ENCODE measurements around the gene NCOA6. TPM values are rescaled to one million over a fixed set of nuclear protein-coding genes. Genes with fewer than 3 reads are reported as not detected.
A peak's percentile ranks its signal among the peaks of the same experiment; 100 is the strongest.

The NCOA6 gene
- total and polyA plus RNA-seq, 2 of the 4 experiments (the other 2 are of a cell fraction): 3.6 to 13.1 TPM

GRCh38 chr20:34871966-34872621 is 46.6 kb upstream of the NCOA6 start:
- CTCF ChIA-PET: interaction anchor here (0.9 to 3.3 kb wide), 2 partner anchors 76 to 83 kb away, joined by 3 to 19 read pairs; partner anchors contain the start of genes GSS and MYH7B
- Histone ChIP-seq H3K23ac (ENCODE audit: low read depth, low read length) (peak overlapping the region; percentile 69), H4K91ac (ENCODE audit: insufficient read depth, low read depth, low read length) (peak overlapping the region; percentile 40), H3K4me1 (ENCODE audit: control insufficient read depth, insufficient read depth, low read length) (peaks cover 14% of the 10 kb centered on the region), H3K9me3 (ENCODE audit: control insufficient read depth, insufficient read depth, low read length) (no peaks in the 10 kb centered on the region), H2AK5ac (ENCODE audit: low read depth, low read length) (peak overlapping the region; percentile 52), H2AK9ac (replicated peaks; ENCODE audit: low read depth, low read length, poor library complexity) (peak overlapping the region; percentile 77), H4K20me1 (ENCODE audit: insufficient read depth, low read length) (no peaks in the 10 kb centered on the region; the same call in 1 of the 2 replicates), H2BK5ac (ENCODE audit: low read depth, low read length, poor library complexity, severe bottlenecking) (no peak overlapping the region), H2AFZ (replicated peaks; ENCODE audit: low read length, poor library complexity) (peak overlapping the region; percentile 94), H3K14ac (replicated peaks; ENCODE audit: low read depth, low read length) (peak overlapping the region; percentile 93), H3K27ac (ENCODE audit: insufficient read depth, low read length) (peak overlapping the region; percentile 18; the same call in 1 of the 2 replicates), H2BK20ac (ENCODE audit: low read depth, low read length) (peak overlapping the region; percentile 12; the same call in 1 of the 2 replicates), H3K79me1 (ENCODE audit: low read depth in 1 of 2, low read length in 2 of 2) (peaks cover 13 to 46% of the 10 kb centered on the region in 2 experiments), H3K9me1 (ENCODE audit: insufficient read depth, low read length) (peaks cover 20% of the 10 kb centered on the region), H3K56ac (ENCODE audit: extremely low read depth, insufficient read depth, low read length) (peak overlapping the region; percentile 77), H3K4ac (ENCODE audit: low read depth, low read length) (peak overlapping the region; percentile 67), H3K4me2 (ENCODE audit: low read depth, low read length) (peak overlapping the region; percentile 97), H4K5ac (ENCODE audit: low read depth, low read length) (peak overlapping the region; percentile 4; the same call in 1 of the 2 replicates), H2BK15ac (ENCODE audit: low read depth, low read length) (no peak overlapping the region; the same call in 2 of the 3 replicates), H3K4me3 (ENCODE audit: insufficient read depth, low read depth, low read length) (peak overlapping the region; percentile 62), H2BK120ac (ENCODE audit: low read depth, low read length) (peak overlapping the region; percentile 29), H3K36me3 (ENCODE audit: control insufficient read depth, insufficient read depth, low read length) (no peaks in the 10 kb centered on the region), H3K27me3 (ENCODE audit: control insufficient read depth, insufficient read depth, low read length) (no peaks in the 10 kb centered on the region), H3K18ac (ENCODE audit: low read depth, low read length) (peak overlapping the region; percentile 34), H4K8ac (ENCODE audit: low read depth in 2 of 2, low read length in 2 of 2) (peak overlapping the region; percentile 46 to 74; a peak in 3 of 4 replicates), H3K9ac (ENCODE audit: low read depth, low read length) (peak overlapping the region; percentile 85)
- in situ Hi-C loops (cut with MboI; ENCODE audit: low sequenced_read_pairs): loop anchor here (5.0 to 25.0 kb wide), 2 partner anchors 85 to 390 kb away; partner anchors contain the start of genes GSS and MYH7B
- ATAC-seq (ENCODE audit: low read depth) (no peak), DNase-seq (no peak)
- no CpG with 5 or more reads among the region's 10 CpGs for WGBS, 2 experiments (ENCODE audit: extremely low coverage in 2 of 2, insufficient read length in 1 of 2)
- POLR2A ChIA-PET (ENCODE audit: unreplicated experiment): no interaction called here
- no peak for TF ChIP-seq ELK1 (IDR thresholded peaks at IDR 0.05; ENCODE audit: borderline replicate concordance, low read depth, low read length)
- TF ChIP-seq MXI1 (IDR thresholded peaks at IDR 0.05; ENCODE audit: borderline replicate concordance, low read depth, low read length): no peak
- TF ChIP-seq NFE2L2 (IDR thresholded peaks at IDR 0.05; ENCODE audit: low read depth, low read length): no peak
- TF ChIP-seq SMC3 (IDR thresholded peaks at IDR 0.05; ENCODE audit: low read depth, low read length): no peak
- no peak for TF ChIP-seq CEBPB (IDR thresholded peaks at IDR 0.05; ENCODE audit: low read depth, low read length)
- no peak for TF ChIP-seq RAD21 (IDR thresholded peaks at IDR 0.05; ENCODE audit: low read length)
- TF ChIP-seq MAZ (IDR thresholded peaks at IDR 0.05; ENCODE audit: borderline replicate concordance, low read depth, low read length): no peak
- no peak for TF ChIP-seq BHLHE40 (IDR thresholded peaks at IDR 0.05; ENCODE audit: low read depth, low read length)
- no peak for TF ChIP-seq POLR2A (IDR thresholded peaks at IDR 0.05; ENCODE audit: low read depth, low read length)
- TF ChIP-seq RFX5 (IDR thresholded peaks at IDR 0.05; ENCODE audit: low read depth, low read length): no peak
- no peak for TF ChIP-seq FOS (IDR thresholded peaks at IDR 0.05; ENCODE audit: low read depth, low read length)
- TF ChIP-seq RCOR1 (IDR thresholded peaks at IDR 0.05; ENCODE audit: insufficient replicate concordance, low read length): no peak
- no peak for TF ChIP-seq MAFK (IDR thresholded peaks at IDR 0.05; ENCODE audit: low read depth, low read length)
- intact Hi-C loops (cut with micrococcal nuclease): loop anchor here (5.0 to 10.0 kb wide), 4 partner anchors 130 to 403 kb away; partner anchors contain the start of gene MMP24OS
- dilution Hi-C loops (cut with HindIII; ENCODE audit: low sequenced_read_pairs, unreplicated experiment): no loop called here
- BruUV-seq (replicated peaks): no TSS peak
